Astrocyte (in vitro differentiated cells and primary cell): Measurements from ENCODE around the gene ERCC8.

Source experiments
- CTCF ChIP-seq: IDR thresholded peaks from 2 replicates; pipeline ENCODE4 v1.5.1; 2011; ENCODE audit warnings: low read depth, mild to moderate bottlenecking, inconsistent platforms, low read length, moderate library complexity; ENCODE audit not compliant: insufficient read depth
- EZH2 ChIP-seq: IDR thresholded peaks from 2 replicates; pipeline ENCODE4 v1.6.1; 2012; ENCODE audit warnings: mild to moderate bottlenecking, low read length, inconsistent platforms; ENCODE audit not compliant: insufficient read depth

GRCh38 chr5:60829490-60830266 lies 115.2 kb downstream of the ERCC8 start:
- TF ChIP-seq CTCF (no peak), EZH2 (no peak)
